GM12864 (cell line): ENCODE data around the gene STK11IP.

Experiments
- DNase-seq: peaks from one replicate; pipeline ENCODE4 v3.0.0-alpha.2; 2011; ENCODE audit warnings: low read depth
- H3K4me3 ChIP-seq: 2 replicates; pipeline ENCODE4 v1.5.1; 2011; ENCODE audit warnings: mild to moderate bottlenecking, low read depth, low read length, control low read depth
- TF ChIP-seq, protein P1 (sequence below): IDR thresholded peaks from 2 replicates; pipeline ENCODE4 v1.5.1; 2011; ENCODE audit warnings: low read depth, mild to moderate bottlenecking, moderate library complexity, low read length, control low read depth, inconsistent platforms; ENCODE audit errors: missing control alignments

Gene STK11IP

DNA sequence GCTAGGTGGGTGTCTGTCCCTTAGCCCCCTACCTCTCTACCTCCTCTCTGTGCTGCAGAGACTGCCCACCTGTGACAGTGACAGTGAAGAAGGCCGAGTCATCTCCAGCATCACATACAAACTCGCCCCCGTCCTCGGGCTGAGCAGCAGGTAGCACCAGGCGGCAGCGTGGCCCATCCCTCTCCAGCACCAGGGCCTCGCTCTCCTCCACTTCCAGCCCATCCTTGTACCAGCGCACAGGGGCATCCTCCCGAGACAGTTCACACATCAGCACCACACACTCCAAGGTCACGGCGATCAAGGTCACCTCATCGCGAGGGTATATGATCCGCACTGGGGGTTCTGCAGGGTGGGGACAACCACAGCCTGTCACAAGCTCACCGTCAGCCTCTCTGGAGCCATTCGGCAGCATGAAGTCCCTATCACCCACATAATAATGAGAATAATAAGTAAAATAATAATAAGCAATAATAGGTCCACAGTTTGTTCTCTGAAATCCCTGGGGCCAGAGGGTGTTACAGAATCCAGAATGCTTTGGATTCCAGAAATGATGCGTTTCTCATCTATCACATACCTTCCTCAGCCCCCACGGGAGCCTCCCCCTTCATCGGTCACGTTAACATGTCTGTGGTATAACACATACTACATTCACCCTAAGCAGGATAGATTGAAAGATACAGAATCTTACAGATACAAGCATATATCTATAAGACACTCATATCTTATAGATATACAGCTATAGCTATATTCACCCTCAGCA lies 38.3 kb upstream of the STK11IP start:
- no peak for DNase-seq

DNA sequence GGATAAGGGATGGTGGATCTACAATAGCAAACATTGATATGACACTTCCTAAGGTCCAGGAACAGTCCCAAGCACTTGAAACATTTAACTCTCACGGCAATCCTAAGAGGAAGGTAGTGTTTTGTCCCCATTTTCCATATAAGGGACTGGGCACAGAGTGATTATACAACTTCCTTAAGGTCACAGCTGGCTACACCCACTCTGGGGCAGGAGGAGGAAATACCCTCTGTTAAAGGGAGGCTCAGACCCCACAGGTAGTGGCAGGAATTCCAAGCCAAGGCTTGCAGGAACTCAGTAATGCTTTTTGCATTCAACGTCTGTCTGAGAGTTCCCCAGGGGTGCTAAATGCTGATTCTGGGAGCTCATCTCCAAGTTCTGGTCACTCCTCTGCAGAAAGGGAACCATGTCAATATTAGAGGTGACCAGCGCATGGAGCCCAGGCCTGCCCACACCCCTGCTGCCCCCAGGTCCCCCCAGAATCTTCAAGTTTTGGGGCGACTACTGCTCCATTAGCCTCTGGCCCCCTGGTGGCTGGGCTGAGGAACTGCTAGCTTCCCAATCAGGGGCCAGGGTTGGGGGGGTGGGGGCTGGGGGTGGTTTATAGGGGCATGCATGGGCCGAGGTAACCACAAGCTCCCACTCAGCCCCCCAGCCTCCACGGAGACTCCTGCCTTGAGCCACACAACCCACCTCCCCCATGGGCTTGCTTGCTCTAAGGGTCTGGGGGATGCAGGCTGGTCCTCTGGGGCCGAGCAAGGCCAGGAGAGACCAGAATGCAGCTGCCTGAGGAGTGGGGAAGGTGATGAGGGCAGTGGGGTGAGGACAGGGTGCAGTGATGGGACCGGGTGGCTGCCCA lies 37.4 kb upstream of the STK11IP start:
- TF ChIP-seq, protein P1, sequence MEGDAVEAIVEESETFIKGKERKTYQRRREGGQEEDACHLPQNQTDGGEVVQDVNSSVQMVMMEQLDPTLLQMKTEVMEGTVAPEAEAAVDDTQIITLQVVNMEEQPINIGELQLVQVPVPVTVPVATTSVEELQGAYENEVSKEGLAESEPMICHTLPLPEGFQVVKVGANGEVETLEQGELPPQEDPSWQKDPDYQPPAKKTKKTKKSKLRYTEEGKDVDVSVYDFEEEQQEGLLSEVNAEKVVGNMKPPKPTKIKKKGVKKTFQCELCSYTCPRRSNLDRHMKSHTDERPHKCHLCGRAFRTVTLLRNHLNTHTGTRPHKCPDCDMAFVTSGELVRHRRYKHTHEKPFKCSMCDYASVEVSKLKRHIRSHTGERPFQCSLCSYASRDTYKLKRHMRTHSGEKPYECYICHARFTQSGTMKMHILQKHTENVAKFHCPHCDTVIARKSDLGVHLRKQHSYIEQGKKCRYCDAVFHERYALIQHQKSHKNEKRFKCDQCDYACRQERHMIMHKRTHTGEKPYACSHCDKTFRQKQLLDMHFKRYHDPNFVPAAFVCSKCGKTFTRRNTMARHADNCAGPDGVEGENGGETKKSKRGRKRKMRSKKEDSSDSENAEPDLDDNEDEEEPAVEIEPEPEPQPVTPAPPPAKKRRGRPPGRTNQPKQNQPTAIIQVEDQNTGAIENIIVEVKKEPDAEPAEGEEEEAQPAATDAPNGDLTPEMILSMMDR, result peak; percentile 74
- no peak overlapping the region for H3K4me3 ChIP-seq
- no peak for DNase-seq

More for the DNA sequence above, 38.3 kb upstream of the STK11IP start:
- no peak overlapping the region for H3K4me3 ChIP-seq
- TF ChIP-seq, protein P1, result no peak

DNA sequence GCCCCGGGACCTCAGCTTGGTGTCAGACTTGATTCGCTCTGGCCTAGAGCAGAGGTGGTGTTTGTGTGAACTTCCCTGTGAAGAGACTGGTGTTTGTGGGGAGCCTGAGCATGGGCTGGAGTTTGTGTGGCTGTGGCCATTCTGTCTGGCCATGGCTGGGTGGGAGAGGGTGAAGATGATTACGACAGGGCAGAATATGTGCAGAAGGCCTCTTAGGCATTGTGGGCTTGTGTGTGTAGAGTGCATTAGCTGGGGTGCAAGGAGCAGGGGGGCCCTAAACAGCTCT lies 36.8 kb upstream of the STK11IP start:
- DNase-seq, result no peak
- TF ChIP-seq, protein P1, result no peak
- no peak overlapping the region for H3K4me3 ChIP-seq

DNA sequence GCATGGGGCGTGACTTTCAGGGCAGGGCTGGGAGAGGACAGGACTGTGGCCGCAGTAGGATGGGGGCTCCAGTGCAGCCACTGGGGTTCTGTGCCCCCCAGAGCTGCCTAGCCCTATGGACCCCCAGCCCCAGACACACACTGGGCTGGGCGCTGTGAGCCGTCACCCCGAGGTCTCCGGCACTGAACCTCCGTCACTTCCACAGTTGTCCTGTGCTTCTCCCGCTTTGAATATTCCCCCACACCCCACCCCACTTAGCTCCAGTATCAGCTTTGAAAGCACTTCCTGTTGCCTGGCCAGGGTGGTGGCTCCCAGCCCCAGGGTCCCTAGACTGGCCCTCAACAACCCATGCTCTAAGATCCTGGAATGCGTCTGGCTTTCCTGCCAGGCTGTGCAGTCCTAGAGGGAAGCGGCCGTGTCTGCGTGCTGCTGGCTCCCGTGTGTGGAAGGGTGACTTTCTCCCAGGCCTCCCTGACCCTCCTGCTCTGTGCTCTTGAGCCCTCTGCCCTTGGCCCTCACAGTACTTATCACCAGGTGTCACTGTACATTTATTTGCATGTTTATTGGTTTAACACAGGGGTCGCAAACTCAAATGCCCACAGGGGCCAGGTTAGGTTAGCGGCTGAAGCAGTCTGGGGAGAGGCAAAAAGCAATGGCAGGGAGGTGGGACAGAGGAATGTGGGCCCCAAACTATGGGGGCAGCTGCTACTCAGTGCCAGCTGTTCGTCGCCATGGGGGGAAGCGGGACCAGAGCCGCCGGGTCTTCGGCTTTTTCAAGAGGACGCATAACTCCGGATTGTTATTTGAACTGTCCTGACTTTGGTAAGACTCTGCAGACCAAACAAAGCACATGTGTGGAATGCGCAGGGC lies 36.2 kb upstream of the STK11IP start:
- TF ChIP-seq, protein P1, result no peak
- H3K4me3 ChIP-seq, result no peak overlapping the region
- DNase-seq, result no peak

DNA sequence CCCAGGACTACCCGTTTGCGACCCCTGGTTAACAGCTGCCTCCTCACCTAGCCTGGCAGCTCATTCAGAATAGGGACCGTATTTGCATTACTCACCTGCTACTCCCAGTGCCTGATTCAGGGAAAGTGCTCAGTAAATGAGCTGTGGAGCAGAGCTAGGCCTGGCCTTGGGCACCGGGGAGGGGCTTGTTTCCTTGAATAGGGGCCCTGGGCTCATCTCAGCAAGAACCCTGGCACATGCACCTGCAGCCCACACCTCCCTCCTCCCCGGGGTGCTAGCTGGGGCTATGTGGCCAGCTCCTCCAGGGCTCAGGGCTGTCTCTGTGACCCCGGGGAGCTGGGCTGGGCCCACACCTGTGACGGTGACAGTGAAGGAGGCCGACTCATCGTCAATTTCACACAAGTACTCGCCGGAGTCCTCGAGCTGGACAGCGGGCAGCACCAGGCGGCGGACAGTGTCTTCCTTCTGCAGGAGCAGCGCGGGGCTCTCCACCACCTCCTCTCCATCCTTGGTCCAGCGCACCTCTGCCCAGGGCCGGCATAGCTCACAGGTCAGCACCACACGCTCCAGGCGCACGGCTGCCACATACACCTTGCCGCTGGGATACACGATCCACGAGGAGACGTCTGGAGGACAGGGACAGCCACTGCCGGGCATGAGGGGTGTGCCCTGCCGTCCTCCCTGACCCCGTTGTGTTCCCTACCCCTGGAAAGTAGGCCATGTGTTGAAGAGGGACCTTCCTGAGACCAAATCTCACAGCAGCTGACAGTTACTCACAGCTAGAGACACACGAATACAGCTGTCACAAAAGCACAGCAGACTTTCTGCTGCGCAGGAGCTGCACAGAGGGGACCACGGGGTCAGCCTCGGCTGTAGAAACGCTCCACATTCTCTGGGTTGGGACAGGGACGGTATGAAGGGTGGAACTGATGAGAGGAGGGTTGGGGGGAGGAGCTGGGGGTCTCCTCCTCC lies 35.3 kb upstream of the STK11IP start:
- H3K4me3 ChIP-seq, result no peak overlapping the region
- TF ChIP-seq, protein P1, result no peak
- DNase-seq, result no peak
